Measurements from ENCODE around the gene HMCN2.

The HMCN2 gene

GRCh38 chr9:130414910-130415746, 149.6 kb downstream of the HMCN2 start:
- Histone ChIP-seq H3K9ac (ENCODE audit: low read depth in 1 of 2, low read length in 2 of 2) (peak overlapping the region; percentile 21 to 60), H3K4me1 (ENCODE audit: control insufficient read depth in 2 of 2, insufficient read depth in 2 of 2, low read length in 2 of 2) (peaks cover 11 to 31% of the 10 kb centered on the region in 2 donors), H3K27ac (ENCODE audit: low read depth in 2 of 2, low read length in 2 of 2) (peak overlapping the region; percentile 80 to 84), H3K4me3 (ENCODE audit: low read length in 2 of 2) (peak overlapping the region in 1 of 2 donors; percentile 44), H3K36me3 (ENCODE audit: control insufficient read depth in 2 of 2, insufficient read depth in 2 of 2, low read length in 2 of 2) (no peaks in the 10 kb centered on the region), H3K9me3 (ENCODE audit: control insufficient read depth in 2 of 2, low read length in 2 of 2) (no peaks in the 10 kb centered on the region), H3K27me3 (ENCODE audit: control insufficient read depth in 2 of 2, insufficient read depth in 2 of 2, low read length in 2 of 2) (no peaks in the 10 kb centered on the region)

- Histone ChIP-seq H3K9me3 (ENCODE audit: control insufficient read depth in 2 of 2, low read length in 2 of 2) (no peaks in the 10 kb centered on the region), H3K27me3 (ENCODE audit: control insufficient read depth in 2 of 2, insufficient read depth in 2 of 2, low read length in 2 of 2) (no peaks in the 10 kb centered on the region), H3K36me3 (ENCODE audit: control insufficient read depth in 2 of 2, insufficient read depth in 2 of 2, low read length in 2 of 2) (no peaks in the 10 kb centered on the region), H3K9ac (ENCODE audit: low read depth in 1 of 2, low read length in 2 of 2) (no peak overlapping the region), H3K4me3 (ENCODE audit: low read length in 2 of 2) (no peak overlapping the region), H3K27ac (ENCODE audit: low read depth in 2 of 2, low read length in 2 of 2) (no peak overlapping the region), H3K4me1 (ENCODE audit: control insufficient read depth in 2 of 2, insufficient read depth in 2 of 2, low read length in 2 of 2) (peaks cover 3 to 16% of the 10 kb centered on the region in 2 donors)
Measured at GRCh38 chr9:130417602-130418001, 152.0 kb downstream of the HMCN2 start.

DNA sequence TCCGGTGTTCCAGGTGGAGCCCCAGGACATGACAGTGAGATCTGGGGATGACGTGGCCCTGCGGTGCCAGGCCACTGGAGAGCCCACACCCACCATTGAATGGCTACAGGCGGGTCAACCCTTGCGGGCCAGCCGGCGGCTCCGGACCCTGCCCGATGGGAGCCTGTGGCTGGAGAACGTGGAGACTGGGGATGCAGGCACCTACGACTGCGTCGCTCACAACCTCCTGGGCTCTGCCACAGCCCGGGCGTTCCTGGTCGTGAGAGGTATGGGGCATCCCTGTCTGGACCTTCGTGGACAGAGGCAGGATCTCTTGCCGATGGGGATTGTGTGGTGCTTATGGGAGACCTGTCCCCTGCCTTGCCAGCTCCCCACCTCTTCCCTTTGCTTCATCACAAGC, 153.2 kb downstream of the HMCN2 start:
- no peak overlapping the region for H3K4me3 ChIP-seq (ENCODE audit: low read length in 2 of 2)
- no peak overlapping the region for H3K9ac ChIP-seq (ENCODE audit: low read depth in 1 of 2, low read length in 2 of 2)
- peaks cover 3 to 13% of the 10 kb centered on the region in 2 donors for H3K4me1 ChIP-seq (ENCODE audit: control insufficient read depth in 2 of 2, insufficient read depth in 2 of 2, low read length in 2 of 2)
- no peaks in the 10 kb centered on the region for H3K36me3 ChIP-seq (ENCODE audit: control insufficient read depth in 2 of 2, insufficient read depth in 2 of 2, low read length in 2 of 2)
- no peaks in the 10 kb centered on the region for H3K9me3 ChIP-seq (ENCODE audit: control insufficient read depth in 2 of 2, low read length in 2 of 2)
- H3K27ac ChIP-seq (ENCODE audit: low read depth in 2 of 2, low read length in 2 of 2) = no peak overlapping the region
- no peaks in the 10 kb centered on the region for H3K27me3 ChIP-seq (ENCODE audit: control insufficient read depth in 2 of 2, insufficient read depth in 2 of 2, low read length in 2 of 2)

- H3K36me3 ChIP-seq (ENCODE audit: control insufficient read depth in 2 of 2, insufficient read depth in 2 of 2, low read length in 2 of 2) = no peaks in the 10 kb centered on the region
- H3K27ac ChIP-seq (ENCODE audit: low read depth in 2 of 2, low read length in 2 of 2) = no peak overlapping the region
- H3K9ac ChIP-seq (ENCODE audit: low read depth in 1 of 2, low read length in 2 of 2) = no peak overlapping the region
- H3K4me3 ChIP-seq (ENCODE audit: low read length in 2 of 2) = no peak overlapping the region
- no peaks in the 10 kb centered on the region for H3K9me3 ChIP-seq (ENCODE audit: control insufficient read depth in 2 of 2, low read length in 2 of 2)
- peaks cover 3 to 6% of the 10 kb centered on the region in 2 donors for H3K4me1 ChIP-seq (ENCODE audit: control insufficient read depth in 2 of 2, insufficient read depth in 2 of 2, low read length in 2 of 2)
- H3K27me3 ChIP-seq (ENCODE audit: control insufficient read depth in 2 of 2, insufficient read depth in 2 of 2, low read length in 2 of 2) = no peaks in the 10 kb centered on the region
Measured at GRCh38 chr9:130419521-130420035, 154.0 kb downstream of the HMCN2 start.

- Histone ChIP-seq H3K9me3 (ENCODE audit: control insufficient read depth in 2 of 2, low read length in 2 of 2) (no peaks in the 10 kb centered on the region), H3K27ac (ENCODE audit: low read depth in 2 of 2, low read length in 2 of 2) (no peak overlapping the region), H3K36me3 (ENCODE audit: control insufficient read depth in 2 of 2, insufficient read depth in 2 of 2, low read length in 2 of 2) (no peaks in the 10 kb centered on the region), H3K4me1 (ENCODE audit: control insufficient read depth in 2 of 2, insufficient read depth in 2 of 2, low read length in 2 of 2) (peaks cover 0 to 8% of the 10 kb centered on the region in 2 donors), H3K27me3 (ENCODE audit: control insufficient read depth in 2 of 2, insufficient read depth in 2 of 2, low read length in 2 of 2) (no peaks in the 10 kb centered on the region), H3K9ac (ENCODE audit: low read depth in 1 of 2, low read length in 2 of 2) (no peak overlapping the region), H3K4me3 (ENCODE audit: low read length in 2 of 2) (no peak overlapping the region)
Measured at GRCh38 chr9:130421154-130421801, 155.7 kb downstream of the HMCN2 start.

DNA sequence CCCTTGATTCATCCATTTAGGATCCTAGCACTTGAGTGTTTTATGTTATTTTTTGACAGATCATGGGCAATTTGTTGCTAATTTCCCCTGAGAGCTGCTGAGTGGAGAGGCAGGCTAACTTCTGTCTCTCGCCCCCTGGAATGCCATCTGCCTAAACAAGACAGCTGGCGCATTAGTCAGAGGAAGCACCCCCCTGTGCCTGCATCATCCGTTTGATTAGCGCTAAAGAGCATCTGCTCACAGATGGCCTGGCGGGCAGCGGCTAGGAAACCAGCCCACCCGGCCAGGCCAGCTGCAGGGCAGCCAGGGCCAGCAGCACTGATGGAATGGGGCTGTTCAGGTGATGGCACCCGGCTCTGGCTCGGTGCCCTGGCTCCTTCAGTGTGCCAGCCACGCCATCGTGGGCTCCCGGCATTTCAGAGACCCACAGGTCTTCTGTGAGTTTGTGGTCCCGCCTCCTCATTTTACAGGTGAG, 156.3 kb downstream of the HMCN2 start:
- peaks cover 0 to 13% of the 10 kb centered on the region in 2 donors for H3K4me1 ChIP-seq (ENCODE audit: control insufficient read depth in 2 of 2, insufficient read depth in 2 of 2, low read length in 2 of 2)
- H3K36me3 ChIP-seq (ENCODE audit: control insufficient read depth in 2 of 2, insufficient read depth in 2 of 2, low read length in 2 of 2) = no peaks in the 10 kb centered on the region
- H3K27me3 ChIP-seq (ENCODE audit: control insufficient read depth in 2 of 2, insufficient read depth in 2 of 2, low read length in 2 of 2) = no peaks in the 10 kb centered on the region
- no peak overlapping the region for H3K27ac ChIP-seq (ENCODE audit: low read depth in 2 of 2, low read length in 2 of 2)
- H3K9me3 ChIP-seq (ENCODE audit: control insufficient read depth in 2 of 2, low read length in 2 of 2) = no peaks in the 10 kb centered on the region
- H3K9ac ChIP-seq (ENCODE audit: low read depth in 1 of 2, low read length in 2 of 2) = no peak overlapping the region
- H3K4me3 ChIP-seq (ENCODE audit: low read length in 2 of 2) = no peak overlapping the region

DNA sequence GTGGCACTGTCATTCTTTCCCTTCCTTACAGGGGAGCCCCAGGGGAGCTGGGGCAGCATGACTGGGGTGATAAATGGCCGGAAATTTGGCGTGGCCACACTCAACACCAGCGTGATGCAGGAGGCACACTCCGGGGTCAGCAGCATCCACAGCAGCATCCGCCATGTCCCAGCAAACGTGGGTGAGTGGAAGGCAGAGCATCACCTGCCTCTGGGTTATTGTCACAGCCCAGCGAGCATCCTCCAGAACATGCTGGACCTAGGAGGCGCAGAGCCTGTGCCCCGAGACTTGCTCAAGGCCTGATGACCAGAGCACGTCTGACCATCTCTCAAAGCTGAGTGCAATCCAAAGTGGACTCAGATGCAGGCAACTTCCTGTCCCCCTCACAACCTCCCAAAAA, 157.0 kb downstream of the HMCN2 start:
- Histone ChIP-seq H3K9ac (ENCODE audit: low read depth in 1 of 2, low read length in 2 of 2) (no peak overlapping the region), H3K4me1 (ENCODE audit: control insufficient read depth in 2 of 2, insufficient read depth in 2 of 2, low read length in 2 of 2) (peaks cover 6 to 19% of the 10 kb centered on the region in 2 donors), H3K27me3 (ENCODE audit: control insufficient read depth in 2 of 2, insufficient read depth in 2 of 2, low read length in 2 of 2) (no peaks in the 10 kb centered on the region), H3K27ac (ENCODE audit: low read depth in 2 of 2, low read length in 2 of 2) (no peak overlapping the region), H3K9me3 (ENCODE audit: control insufficient read depth in 2 of 2, low read length in 2 of 2) (no peaks in the 10 kb centered on the region), H3K36me3 (ENCODE audit: control insufficient read depth in 2 of 2, insufficient read depth in 2 of 2, low read length in 2 of 2) (no peaks in the 10 kb centered on the region), H3K4me3 (ENCODE audit: low read length in 2 of 2) (no peak overlapping the region)

- Histone ChIP-seq H3K27me3 (ENCODE audit: control insufficient read depth in 2 of 2, insufficient read depth in 2 of 2, low read length in 2 of 2) (no peaks in the 10 kb centered on the region), H3K4me3 (ENCODE audit: low read length in 2 of 2) (no peak overlapping the region), H3K27ac (ENCODE audit: low read depth in 2 of 2, low read length in 2 of 2) (no peak overlapping the region), H3K36me3 (ENCODE audit: control insufficient read depth in 2 of 2, insufficient read depth in 2 of 2, low read length in 2 of 2) (no peaks in the 10 kb centered on the region), H3K9me3 (ENCODE audit: control insufficient read depth in 2 of 2, low read length in 2 of 2) (no peaks in the 10 kb centered on the region), H3K4me1 (ENCODE audit: control insufficient read depth in 2 of 2, insufficient read depth in 2 of 2, low read length in 2 of 2) (peaks cover 6 to 19% of the 10 kb centered on the region in 2 donors), H3K9ac (ENCODE audit: low read depth in 1 of 2, low read length in 2 of 2) (no peak overlapping the region)
Measured at GRCh38 chr9:130423272-130423671, 157.7 kb downstream of the HMCN2 start.

- Histone ChIP-seq H3K9me3 (ENCODE audit: control insufficient read depth in 2 of 2, low read length in 2 of 2) (no peaks in the 10 kb centered on the region), H3K4me3 (ENCODE audit: low read length in 2 of 2) (no peak overlapping the region), H3K27ac (ENCODE audit: low read depth in 2 of 2, low read length in 2 of 2) (no peak overlapping the region), H3K4me1 (ENCODE audit: control insufficient read depth in 2 of 2, insufficient read depth in 2 of 2, low read length in 2 of 2) (peaks cover 6 to 19% of the 10 kb centered on the region in 2 donors), H3K27me3 (ENCODE audit: control insufficient read depth in 2 of 2, insufficient read depth in 2 of 2, low read length in 2 of 2) (no peaks in the 10 kb centered on the region), H3K9ac (ENCODE audit: low read depth in 1 of 2, low read length in 2 of 2) (no peak overlapping the region), H3K36me3 (ENCODE audit: control insufficient read depth in 2 of 2, insufficient read depth in 2 of 2, low read length in 2 of 2) (no peaks in the 10 kb centered on the region)
Measured at GRCh38 chr9:130424595-130425454, 159.3 kb downstream of the HMCN2 start.

Measured in mucosa of rectum (tissue), 2 donors.